Body of pancreas (tissue), 4 donors: ENCODE data around the gene TCF12.

Source experiments
- CTCF ChIP-seq, 7 experiments: fragments of 450-650 bp in 4 of 7; fragments of 200-600 bp in 3 of 7; sonication (generic) in 3 of 7; IDR thresholded peaks; one replicate each; pipeline ENCODE4 v1.5.1; 2016 to 2019; ENCODE audit warnings: antibody characterized with exemption in 7 of 7
- POLR2A ChIP-seq, 3 donors: fragments of 450-650 bp; IDR thresholded peaks; one replicate each; pipeline ENCODE4 v1.6.1; 2016; ENCODE audit warnings: antibody characterized with exemption in 3 of 3, mild to moderate bottlenecking in 2 of 3

- TF ChIP-seq CTCF (IDR thresholded peaks at IDR 0.05) (no peak), POLR2A (IDR thresholded peaks at IDR 0.05) (no peak)
Observed at GRCh38 chr15:56963710-56964109, 45.3 kb downstream of the TCF12 start.
